Measurements from ENCODE around the gene HUNK.

DNA sequence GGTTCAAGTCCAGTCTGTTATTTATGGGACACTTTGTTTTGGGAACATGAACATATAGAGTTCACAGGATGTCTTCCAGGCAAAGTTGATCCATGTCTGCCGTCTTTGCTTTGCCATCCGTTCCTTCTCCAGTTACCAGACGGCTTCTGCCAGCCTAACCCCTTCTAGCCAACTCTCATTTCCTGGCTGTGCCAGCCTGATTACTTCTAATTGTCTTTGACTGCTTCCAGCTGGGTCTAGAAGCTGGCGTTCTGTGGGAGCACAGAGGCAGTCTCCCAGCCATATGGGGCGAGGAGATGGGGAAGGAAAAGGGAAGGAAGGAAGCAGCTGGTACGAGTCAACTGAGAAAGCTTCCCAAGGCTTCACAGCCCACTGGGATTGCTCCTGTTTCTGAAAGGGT lies 3.1 kb upstream of the HUNK start:
- TF ChIP-seq, protein P1, sequence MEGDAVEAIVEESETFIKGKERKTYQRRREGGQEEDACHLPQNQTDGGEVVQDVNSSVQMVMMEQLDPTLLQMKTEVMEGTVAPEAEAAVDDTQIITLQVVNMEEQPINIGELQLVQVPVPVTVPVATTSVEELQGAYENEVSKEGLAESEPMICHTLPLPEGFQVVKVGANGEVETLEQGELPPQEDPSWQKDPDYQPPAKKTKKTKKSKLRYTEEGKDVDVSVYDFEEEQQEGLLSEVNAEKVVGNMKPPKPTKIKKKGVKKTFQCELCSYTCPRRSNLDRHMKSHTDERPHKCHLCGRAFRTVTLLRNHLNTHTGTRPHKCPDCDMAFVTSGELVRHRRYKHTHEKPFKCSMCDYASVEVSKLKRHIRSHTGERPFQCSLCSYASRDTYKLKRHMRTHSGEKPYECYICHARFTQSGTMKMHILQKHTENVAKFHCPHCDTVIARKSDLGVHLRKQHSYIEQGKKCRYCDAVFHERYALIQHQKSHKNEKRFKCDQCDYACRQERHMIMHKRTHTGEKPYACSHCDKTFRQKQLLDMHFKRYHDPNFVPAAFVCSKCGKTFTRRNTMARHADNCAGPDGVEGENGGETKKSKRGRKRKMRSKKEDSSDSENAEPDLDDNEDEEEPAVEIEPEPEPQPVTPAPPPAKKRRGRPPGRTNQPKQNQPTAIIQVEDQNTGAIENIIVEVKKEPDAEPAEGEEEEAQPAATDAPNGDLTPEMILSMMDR (IDR thresholded peaks at IDR 0.05): no peak
- TF ChIP-seq POLR2A (IDR thresholded peaks at IDR 0.05): no peak

Measured in right lobe of liver (tissue), 4 donors.